NCI-H2171 (cell line): ENCODE measurements around the gene TSR3.
"Not testable (repeated sequence)": the region's sequence is repeated elsewhere in the genome, so short reads cannot be mapped to it uniquely, and the experiment has no call there.

Experiments used
- DNase-seq: peaks from one replicate; lab custom pipeline; 2025; lab: John Stamatoyannopoulos, UW

The TSR3 gene

DNA sequence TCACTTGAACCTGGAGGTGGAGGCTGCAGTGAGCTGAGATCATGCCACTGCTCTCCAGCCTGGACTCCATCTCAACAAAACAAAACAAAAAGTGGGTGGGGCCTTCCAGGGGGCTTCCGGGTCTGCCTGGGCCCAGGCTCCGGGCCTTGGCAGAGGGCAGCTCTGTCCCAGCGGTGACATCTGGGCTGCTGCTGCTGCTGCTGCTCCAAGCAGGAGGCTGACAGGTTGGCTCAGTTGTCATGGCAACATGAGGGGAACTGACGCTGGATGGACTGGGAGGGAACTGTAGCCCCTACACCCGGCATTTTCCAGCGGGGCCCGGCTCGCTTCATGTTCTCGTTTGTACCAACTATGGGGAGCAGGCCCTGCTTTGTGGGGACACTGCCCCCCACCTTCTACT is 14.2 kb downstream of the TSR3 start:
- peak; percentile 29 for DNase-seq

DNA sequence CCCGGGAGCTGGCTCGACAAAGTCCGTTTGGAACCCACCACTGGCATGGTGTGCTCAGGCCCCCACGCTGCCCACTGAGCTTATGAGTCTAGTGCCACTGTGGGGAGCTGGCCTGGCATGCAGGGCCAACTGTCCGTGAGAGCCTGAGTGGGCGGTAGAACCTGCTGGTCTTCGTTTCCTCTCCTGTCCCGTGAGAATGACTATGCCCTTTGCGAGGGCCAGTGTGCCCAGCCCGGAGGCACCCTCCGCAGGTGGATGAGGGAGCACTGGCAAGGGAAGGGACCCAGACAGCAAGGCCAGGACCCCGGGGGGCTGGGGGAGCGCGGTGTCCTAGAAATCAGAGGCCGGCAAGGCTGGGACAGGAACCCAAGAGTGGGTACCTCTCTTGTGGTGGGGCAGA is 15.1 kb downstream of the TSR3 start:
- DNase-seq: no peak

DNA sequence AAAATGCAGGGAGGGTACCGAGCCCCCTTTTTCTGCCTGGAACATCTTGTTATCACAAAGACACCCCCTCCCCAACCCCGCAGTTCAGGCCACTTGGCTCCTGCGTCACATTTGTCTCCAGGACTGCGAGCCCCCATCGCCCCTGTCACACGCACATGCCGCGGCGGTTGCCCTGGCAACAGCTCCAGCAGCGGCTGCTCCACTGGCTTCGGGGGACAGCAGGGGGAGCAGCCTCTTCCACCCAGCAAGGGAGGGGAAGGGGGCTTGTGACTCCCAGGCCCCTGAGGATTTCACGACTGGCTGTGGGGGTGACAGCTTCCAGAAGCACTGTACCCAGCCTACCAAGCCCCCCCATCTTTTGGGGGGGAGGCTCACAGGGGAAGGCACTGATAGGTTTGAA is 15.7 kb downstream of the TSR3 start:
- DNase-seq: peak; percentile 17

DNA sequence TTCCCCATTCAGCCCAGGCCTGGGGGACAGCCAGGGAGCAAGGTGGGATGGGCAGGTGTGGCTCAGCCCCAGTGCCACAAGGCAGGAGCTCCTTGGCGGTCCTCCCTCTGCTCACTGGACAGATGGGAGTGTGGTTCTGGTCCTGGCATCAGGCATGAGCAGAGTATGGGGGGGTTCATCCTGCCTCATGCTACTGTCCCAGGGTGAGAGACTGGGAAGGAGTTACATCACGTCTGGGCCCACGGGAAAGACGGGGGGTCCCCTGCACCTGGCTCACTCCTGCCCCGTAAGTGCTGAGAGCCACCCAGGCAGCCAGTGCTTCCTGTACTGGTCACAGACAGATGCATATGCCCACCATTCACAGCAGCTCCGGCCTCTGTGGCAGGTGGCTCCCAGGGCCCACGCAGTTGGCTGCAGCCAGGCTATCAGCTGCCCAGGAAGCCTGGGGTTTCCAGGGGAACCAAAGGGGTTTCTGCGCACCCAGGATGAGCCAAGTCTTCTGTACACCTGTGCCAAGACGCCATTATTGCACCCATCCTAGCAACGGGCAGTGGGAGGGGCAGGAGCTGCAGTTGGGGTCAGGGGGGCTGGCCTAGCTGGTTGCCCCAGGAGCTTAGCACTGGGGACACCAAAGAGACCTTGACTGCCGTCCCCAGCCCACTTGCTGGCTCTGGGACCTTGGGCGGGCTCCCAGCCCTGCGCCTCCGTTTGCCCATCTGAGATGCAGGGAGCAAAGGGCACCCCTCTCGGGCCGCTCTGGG is 16.3 kb downstream of the TSR3 start:
- no peak for DNase-seq

DNA sequence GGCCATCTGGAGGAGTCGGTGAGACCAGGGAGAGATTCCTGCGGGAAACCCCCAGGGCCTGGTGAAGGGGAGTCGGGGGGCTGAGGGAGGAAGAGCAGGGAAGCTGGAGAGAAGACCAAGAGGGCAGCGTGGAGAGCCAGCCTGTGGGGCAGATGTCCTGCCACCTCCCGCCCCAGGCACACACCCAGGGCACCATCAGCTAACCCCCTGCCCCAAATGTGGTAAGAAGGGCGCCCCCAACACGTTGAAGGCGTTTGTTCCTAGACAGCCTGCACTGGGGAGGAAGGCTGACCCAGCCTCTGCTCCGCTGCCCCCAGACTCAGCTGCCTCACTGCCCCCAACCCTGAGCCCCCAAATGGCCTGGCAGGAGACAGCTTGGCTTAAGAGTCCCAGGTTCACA is 16.9 kb downstream of the TSR3 start:
- no peak for DNase-seq

DNA sequence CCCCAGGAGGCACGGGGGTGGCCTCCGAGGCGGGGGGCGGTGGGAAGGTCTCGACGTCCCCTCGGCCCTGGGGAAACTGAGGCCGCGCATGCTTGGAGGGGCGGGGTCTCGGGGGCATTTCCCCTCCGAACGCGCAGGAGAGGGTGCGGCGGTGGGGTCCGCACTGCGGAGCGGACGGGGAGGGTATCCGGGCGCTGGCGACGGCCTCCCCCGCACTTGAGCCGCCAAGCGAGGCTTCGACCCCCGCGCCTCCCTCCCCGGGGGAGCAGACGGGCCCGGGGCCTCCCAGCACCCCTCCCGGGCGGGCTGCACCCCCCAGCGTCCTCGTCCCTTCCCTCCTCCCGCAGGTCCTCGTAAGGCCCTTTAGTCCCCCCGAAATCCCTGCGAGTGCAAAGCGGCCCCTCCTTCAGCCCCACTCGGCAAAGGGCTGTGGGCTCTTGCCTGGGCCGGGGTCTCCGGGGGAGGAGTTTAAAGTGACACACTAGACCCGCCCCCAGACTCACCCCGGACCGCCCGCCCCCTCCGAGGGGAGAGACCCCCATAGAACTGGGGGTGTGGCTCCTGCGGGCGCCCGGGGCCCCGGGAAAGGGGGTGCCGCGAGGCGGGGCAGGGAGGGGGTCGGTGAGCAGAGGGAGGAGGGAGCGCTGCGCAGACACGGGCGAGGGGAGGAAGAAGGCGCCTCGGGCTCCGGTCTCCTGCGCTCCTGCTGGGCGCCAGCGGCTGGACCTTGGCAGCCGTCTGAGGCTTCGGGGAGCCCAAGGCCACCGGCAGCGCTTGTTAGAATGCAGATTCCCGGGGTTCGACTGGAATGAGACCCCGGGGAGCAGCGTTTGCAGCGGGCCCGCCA is 17.6 kb downstream of the TSR3 start:
- no peak for DNase-seq

DNA sequence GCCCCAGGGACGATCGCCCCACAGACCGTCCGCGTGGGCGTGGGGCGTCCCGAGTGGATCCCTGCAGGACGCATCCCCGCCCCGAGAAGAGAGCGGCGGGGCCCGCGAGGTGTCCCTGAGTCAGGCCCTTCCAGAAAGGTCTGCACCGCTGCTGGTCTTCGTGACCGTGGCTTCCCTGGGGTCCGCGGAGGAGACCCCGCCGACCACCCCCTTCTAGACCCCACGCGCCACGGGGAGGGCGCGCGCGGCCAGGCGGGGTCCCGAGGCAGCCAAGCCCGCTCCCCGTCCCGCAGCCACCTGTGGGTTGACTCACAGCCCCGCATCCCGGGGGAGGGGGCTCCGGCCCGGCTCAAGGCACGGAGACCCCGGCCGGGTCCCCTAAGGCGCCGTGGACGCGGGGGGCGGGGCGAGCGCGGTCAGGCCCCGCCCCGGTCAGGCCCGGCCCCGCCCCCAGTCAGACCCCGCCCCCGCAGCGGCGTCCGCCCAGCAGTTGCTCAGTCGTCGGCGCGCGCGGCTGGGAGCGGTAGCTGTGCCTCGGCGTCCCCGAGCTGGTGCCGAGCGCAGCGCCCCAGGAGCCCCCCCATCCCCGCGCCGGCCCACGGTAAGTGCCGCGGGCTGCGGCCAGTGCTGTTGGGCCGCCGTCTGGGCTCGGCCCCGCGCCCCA is 18.4 kb downstream of the TSR3 start, which contains the start of gene BAIAP3:
Gene BAIAP3, plus strand, starts transcription at position 497 of the 664 bp plus-strand sequence. CDS start 4,905 bp downstream, outside the sequence.
- DNase-seq: peak; percentile 15

DNA sequence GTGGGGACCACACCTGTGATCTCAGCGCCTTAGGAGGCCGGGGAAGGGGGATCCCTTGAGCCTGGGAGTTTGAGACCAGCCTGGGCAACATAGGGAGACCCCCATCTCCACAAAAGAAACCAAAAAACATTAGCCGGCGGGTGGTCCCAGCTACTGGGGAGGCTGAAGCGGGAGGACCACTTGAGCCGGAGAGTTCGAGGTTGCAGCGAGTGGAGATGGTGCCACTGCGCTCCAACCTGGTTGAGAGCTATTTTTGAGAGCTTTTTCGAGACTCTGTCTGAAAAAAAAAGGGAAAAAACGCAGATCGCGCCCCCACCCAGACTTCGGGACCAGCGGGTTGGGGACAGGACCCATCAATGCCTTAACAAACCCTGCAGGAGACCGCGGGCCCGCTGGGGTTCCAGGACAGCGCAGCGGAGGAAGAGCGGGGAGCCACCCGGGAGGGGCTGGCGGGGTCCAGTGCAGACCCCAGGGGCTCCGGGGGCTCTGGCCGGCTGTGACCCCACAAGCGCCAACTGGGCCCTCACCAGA is 19.0 kb downstream of the TSR3 start:
- DNase-seq: no peak

DNA sequence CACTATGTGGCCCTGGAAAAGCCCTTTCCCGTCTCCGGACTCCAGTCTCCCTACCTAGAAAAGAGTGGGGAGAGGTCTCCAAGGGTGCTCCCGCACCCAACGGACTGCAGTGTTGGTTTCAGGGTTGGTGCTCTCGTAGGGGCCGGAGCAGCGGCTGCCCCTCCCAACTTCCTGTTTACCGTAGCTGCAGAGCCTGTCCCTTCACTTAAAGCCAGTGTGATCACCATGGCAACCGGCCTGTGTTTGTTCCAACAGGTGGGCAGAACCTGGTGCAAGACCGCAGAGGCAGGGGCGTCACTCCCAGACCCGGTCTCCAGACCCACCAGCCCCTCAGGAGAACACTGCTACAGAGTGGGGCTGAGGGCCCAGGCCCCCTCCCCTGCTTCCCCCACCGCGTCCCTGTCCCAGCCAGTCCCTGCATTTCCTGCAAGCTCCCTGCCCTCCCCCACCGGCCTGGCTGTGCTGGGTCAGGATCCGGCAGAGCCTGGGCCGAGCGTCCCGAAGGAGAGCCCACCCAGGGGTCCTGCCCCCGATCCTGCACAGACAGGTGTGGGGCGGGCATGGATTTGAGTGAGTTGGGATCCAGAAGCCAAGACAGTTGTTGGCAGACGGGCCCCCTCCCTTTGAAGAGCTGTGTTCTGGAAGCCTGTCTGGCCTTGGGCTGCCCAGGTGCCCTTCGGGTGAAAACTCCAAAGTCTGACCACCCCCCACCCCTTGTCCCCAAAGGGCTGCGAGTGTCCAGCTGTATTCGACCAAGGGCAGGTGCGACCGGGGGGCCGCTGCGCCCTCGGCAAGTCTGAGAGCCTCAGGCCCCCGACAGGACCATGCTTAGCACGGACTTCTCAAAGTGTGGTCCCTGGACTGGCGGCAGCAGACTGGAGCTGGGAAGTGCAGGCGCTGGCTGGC is 19.7 kb downstream of the TSR3 start:
- DNase-seq: no peak

DNA sequence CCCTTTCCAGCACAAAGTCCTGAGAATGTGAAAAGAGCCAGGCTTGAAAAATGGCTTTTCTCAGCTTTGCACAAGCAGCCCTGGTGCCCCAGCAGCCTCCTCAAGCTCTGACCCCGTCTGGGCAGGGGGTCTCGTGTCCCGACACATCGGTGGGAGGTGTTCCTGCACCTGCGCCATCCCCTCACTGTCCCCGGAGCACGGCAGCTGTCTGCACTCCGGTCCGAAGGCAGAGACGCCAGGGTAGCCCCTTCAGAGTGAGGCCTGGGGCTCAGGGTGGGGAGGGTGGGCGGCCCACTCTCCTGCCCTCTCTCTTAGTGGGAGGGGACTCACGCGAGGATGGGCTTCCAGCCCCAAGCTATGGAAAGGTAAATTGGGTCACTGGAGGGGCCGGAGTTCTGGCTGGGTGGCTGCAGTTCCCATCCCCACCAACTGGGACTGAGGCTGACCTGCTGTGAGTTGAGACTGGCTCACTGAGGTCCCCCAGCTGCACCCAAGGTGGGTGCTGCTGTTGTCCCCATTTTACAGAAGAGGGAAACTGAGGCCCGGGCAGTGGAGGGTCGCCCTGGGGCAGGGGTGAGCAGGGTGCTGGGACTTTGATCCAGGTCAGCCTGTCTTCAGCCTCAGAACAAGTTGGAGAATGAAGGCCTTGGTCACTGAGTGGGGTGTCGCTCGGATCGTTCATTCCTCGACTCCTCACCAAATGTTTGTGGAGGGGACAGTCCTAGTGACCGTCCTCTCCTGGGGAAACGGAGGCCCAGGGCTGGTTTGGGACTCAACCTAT is 20.6 kb downstream of the TSR3 start:
- no peak for DNase-seq

DNA sequence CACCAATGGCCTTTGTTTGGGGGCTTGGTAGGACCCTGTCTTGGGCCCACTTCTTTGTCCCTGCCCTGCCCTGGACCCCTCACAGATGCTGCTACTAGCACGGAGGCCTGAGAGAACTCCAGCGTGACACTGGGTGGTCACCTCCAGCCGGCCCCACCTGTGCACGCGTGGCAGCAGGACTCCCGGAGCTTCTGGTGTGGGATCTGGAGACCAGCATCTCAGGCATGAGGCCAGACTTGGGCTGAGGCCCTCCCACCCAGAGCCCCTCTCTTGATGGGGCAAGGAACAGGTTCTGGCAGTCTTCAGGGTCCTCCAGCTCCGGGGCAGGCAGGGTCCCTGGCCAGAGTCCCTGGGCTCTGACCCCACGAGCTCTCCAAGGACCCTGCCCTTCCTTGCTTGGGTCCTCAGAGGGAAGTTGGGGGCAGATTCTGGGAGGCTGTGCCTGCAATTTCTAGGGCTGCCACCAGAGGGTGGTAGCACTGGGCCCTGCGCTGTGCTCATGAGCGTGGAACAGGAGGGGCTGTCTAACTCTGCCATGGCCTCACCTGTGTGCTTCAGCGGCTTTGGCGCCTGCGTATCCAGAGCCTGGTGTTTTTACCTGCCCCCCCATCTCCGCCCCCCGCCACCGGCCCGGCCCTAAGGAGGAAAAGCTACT is 21.3 kb downstream of the TSR3 start:
- no peak for DNase-seq

DNA sequence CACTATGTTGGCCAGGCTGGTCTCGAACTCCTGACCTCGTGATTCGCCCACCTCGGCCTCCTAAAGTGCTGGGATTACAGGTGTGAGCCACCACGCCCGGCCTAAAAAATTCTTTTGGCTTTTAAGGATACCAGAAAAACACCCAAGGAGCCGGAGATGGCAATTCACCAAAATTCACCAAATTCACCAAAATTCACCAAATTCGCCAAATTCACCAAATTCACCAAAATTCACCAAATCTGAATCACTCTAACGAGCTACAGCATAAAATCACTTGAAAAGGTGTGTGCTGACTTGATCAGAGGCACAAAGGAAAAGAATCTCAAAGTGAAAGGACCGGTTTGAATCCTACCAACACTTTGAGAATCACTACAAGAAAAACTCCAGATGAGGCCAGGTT is 22.7 kb downstream of the TSR3 start:
- DNase-seq: not testable (repeated sequence)

DNA sequence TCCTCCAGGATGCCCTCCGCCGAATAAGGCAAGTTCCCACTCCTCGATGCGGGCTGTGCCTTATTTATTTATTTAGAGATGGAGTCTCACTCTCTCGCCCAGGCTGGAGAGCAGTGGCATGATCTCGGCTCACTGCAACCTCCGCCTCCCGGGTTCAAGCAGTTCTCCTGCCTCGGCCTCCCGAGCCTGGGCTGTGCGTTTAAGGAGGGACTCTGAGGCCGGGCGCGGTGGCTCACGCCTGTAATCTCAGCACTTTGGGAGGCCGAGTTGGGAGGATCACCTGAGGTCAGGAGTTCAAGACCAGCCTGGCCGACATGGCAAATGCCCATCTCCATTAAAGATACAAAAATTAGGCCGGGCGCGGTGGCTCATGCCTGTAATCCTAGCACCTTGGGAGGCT is 23.5 kb downstream of the TSR3 start:
- DNase-seq: not testable (repeated sequence)

DNA sequence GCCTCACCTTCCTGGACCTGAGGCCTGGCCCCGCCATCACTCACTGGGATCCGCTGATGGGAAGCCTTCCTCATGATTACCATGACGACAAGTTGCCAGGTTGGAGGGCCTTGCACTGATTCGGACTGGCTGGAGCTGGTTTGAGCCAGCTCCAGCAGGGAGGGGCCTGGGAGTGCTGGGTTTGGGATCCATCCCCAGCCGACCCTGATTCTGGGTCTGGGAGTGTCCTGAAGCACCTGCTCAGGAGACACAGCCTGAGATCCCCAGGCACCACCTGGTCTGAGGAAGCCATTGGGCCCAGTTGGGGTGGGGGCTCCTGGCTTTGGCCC is 24.1 kb downstream of the TSR3 start:
- DNase-seq: no peak

DNA sequence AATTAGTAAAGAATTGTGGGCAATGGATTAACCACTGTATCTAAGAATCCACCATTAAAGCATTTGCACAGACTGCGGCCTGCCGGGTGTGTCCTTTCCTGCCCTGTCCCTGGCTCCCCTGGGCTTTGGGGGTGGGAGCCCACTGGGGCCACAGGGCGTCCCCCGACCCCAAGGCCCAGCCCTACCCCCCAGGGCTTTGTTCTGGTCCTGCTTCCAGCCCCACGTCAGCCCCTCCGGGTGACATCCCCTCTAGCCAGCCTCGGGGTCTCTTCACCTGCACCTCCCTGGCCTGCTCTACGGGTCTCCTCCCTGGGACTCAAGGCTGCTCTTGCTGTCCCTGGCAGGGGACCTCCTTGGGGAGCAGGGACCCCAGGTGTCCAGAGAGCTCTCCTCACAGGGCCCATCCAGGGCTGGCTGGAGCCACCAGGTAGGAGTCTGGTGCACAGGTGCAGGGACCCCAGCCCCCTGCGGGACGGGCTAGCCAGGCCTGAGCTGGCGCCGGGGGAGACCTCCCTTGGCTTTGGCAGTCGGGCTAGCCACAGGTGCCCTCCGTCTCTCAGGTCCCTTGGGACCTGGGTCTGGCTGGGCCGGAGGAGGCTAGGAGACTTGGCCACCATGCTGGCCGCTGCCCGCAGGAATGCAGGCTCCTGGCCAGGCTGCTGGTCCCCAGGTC is 24.6 kb downstream of the TSR3 start:
- DNase-seq: no peak

DNA sequence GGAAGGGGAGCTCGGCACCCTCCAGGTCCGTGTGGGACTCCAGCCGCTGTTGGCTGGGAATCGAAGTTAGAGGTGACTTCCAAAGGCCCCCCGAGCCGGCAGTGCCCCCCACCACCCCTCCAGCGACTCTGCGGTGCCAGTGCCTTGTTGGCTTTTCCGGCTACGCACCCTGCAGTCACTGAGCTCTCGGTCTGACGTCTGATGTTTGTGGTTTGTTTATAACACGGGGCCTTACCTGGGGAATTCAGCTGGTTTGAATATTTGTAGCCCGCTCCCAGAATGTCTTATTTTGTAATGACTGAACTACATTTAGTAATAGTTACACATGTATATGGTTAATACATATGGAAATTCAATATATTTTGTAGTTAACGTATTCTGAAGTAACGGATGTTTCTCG is 25.3 kb downstream of the TSR3 start:
- no peak for DNase-seq

DNA sequence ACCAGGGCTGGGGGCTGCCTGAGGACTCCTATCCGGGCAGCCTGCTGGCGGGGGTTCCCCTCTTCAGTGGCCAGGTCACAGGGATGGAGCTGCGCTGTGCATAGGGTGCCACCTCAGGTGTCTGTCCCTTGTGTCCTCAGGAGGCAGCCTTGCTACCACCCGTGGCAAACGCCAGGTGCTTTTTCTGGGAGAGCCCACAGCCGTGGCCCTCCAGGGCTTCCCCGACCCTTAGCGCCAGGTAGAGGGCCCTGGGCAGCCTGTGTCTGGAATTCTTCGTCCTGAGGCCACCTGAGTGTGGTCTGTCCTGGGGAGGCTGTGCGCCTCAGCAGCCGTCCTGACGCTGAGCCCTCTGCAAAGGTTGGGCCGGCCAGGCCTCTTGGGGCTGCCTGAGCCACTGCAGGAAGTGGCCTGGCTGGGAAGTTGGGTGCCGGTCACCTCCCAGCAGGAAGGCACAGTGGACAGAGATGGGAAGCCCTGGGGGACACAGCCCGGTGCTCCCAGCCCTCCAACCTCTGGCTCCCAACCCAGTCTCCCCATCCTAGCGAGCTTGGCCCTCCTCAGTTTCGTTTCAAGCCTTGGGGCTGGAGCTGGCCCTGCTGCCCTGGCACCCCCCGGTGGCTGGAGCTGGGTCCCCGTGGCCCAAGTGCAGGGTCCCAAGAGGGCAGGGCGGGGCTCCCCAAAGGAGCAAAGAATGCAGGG is 25.9 kb downstream of the TSR3 start:
- no peak for DNase-seq

DNA sequence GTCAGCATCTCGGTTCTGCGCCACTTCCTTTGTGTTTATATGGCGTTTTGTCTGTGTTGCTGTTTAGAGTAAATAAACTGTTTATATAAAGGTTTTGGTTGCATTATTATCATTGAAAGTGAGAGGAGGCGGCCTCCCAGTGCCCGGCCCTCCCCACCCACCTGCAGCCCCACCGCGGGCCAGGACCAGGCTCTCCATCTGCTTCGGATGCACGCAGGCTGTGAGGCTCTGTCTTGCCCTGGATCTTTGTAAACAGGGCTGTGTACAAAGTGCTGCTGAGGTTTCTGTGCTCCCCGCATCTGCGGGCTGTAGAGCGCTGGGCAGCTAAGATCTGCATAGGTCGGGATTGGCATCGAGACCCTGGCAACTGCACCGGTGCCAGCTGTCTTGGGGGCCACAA is 26.4 kb downstream of the TSR3 start:
- no peak for DNase-seq

DNA sequence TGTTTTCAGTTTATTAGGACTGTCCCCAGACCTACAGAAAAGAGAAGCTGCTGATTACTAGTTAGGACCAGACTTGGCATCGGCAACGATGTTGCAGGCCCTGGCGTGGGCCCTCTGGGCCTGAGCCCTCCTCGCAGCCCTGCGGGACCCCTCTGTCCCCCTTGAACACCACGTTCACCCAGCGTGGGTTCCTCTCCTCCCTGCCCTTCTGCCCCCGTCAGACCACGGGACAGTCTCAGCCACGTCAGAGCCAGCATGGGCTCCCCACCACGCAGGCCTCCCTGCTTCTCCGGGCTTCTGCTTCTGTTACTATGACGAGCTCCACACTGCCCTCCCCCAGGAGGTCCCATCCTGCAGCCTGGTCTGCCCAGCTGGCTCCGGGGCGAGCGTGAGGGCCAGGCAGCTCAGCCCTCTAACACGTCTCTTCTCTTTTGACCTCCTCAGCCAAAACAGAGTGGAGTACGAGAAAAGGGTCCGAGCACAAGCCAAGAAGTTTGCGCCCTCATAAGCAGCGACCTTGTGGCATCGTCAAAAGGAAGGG is 27.3 kb downstream of the TSR3 start:
- DNase-seq: no peak
